ENCODE results near the gene PDRG1.
"Not testable (repeated sequence)": the region's sequence is repeated elsewhere in the genome, so short reads cannot be mapped to it uniquely, and the experiment has no call there.

Gene PDRG1

GRCh38 chr20:31924561-31924960 lies 27.3 kb downstream of the PDRG1 start:
- no peak for DNase-seq (ENCODE audit: low read depth, low spot score)
- no peak for TF ChIP-seq CTCF (IDR thresholded peaks at IDR 0.05; ENCODE audit: low read depth, low read length)
- no peak overlapping the region for H3K4me3 ChIP-seq (ENCODE audit: low read depth, low read length)
- in situ Hi-C loops (cut with HindIII; ENCODE audit: low sequenced_read_pairs), result no loop called here

GRCh38 chr20:31923388-31924331 lies 28.2 kb downstream of the PDRG1 start:
- DNase-seq (ENCODE audit: low read depth, low spot score), result no peak
- TF ChIP-seq CTCF (IDR thresholded peaks at IDR 0.05; ENCODE audit: low read depth, low read length), result no peak
- no peak overlapping the region for H3K4me3 ChIP-seq (ENCODE audit: low read depth, low read length)
- in situ Hi-C loops (cut with HindIII; ENCODE audit: low sequenced_read_pairs), result no loop called here

GRCh38 chr20:31922588-31922987 lies 29.3 kb downstream of the PDRG1 start:
- in situ Hi-C loops (cut with HindIII; ENCODE audit: low sequenced_read_pairs), result no loop called here
- TF ChIP-seq CTCF (IDR thresholded peaks at IDR 0.05; ENCODE audit: low read depth, low read length), result no peak
- no peak for DNase-seq (ENCODE audit: low read depth, low spot score)
- no peak overlapping the region for H3K4me3 ChIP-seq (ENCODE audit: low read depth, low read length)

- in situ Hi-C loops (cut with HindIII; ENCODE audit: low sequenced_read_pairs), result no loop called here
- DNase-seq (ENCODE audit: low read depth, low spot score), result no peak
- TF ChIP-seq CTCF (IDR thresholded peaks at IDR 0.05; ENCODE audit: low read depth, low read length), result no peak
- H3K4me3 ChIP-seq (ENCODE audit: low read depth, low read length), result no peak overlapping the region
These were observed 29.7 kb downstream of the PDRG1 start for GRCh38 chr20:31922181-31922580.

- H3K4me3 ChIP-seq (ENCODE audit: low read depth, low read length); in situ Hi-C loops (cut with HindIII; ENCODE audit: low sequenced_read_pairs); DNase-seq (ENCODE audit: low read depth, low spot score): not testable (repeated sequence)
These were observed 30.4 kb downstream of the PDRG1 start for GRCh38 chr20:31921480-31921879.

- H3K4me3 ChIP-seq (ENCODE audit: low read depth, low read length), result no peak overlapping the region
- in situ Hi-C loops (cut with HindIII; ENCODE audit: low sequenced_read_pairs), result no loop called here
- no peak for DNase-seq (ENCODE audit: low read depth, low spot score)
- TF ChIP-seq CTCF (IDR thresholded peaks at IDR 0.05; ENCODE audit: low read depth, low read length), result no peak
These were observed 31.5 kb downstream of the PDRG1 start for GRCh38 chr20:31920275-31920855.
